GM19328 (cell line): Measurements from ENCODE around the gene BMERB1.

ENCODE experiments used
- ATAC-seq: cut with Tn5 transposase; IDR thresholded peaks from one replicate; pipeline ENCODE4 v1.9.1; 2021; ENCODE audit warnings: mild to moderate bottlenecking, moderate library complexity; ENCODE audit not compliant: unreplicated experiment

The BMERB1 gene

DNA sequence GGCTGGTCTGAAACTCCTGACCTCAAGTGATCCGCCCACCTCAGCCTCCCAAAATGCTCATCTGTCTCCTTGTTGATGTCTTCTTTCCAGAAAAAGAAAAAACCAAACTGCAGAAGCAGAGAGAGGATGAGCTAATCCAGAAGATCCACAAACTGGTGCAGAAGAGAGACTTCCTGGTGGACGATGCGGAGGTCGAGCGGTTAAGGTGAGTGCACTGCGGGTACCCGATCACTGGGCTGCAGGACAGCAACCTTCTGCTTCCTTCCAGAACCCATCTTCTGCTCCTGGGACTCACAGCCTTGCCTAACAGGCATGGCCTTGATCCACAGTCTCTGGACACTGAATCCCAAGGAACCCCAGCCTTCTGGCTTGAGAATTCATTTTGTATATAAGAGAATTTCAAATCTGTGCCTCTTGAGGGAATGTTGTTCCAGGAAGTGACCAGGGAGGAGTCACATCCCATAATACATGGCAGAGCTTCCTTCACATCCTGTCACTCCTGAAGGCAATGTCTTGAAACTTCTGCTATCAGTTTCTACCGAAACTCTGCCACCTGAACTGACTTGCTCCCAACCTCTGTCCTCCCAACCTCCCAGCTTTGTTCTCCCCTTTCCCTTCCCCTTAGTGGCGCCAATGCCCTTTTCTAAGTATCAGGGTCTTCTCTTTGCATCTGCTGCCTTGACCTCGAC, 146.9 kb downstream of the BMERB1 start:
- ATAC-seq, result no peak

DNA sequence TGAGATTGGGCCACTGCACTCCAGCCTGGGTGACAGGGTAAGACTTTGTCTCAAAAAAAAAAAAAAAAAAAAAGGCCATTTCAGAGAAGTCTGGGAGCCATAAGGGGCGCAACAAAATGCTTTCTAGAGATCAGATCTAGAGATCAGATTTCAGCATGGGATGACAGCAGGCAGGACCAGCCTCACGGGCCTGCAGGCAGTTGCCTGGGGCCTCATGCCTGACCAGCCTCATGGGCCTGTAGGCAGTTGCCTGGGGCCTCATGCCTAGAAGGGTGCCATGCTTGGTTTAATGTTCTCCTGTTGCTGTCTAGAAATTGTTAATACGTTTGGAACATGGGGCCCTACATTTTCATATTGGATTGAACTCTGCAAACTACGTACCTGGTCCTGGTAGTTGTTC, 149.1 kb downstream of the BMERB1 start:
- ATAC-seq, result no peak

DNA sequence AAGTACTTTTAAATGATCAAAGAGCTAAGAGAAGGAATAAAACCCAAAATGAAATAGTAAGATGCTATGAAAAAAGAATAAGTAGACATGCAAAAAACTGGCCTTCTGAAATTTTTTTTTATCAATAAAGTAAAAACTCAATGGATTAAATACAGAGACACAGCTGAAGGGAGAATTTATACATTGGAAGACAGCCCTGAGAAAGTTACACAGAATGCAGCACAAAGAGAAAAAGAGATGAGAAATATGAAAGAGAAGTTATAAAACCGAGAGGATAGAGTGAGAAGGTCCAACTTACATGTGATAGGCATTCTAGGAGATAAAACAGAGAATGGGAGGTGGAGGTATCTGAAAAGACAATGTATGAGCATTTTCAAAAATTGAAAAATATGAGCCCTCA, 151.6 kb downstream of the BMERB1 start:
- ATAC-seq, result no peak

DNA sequence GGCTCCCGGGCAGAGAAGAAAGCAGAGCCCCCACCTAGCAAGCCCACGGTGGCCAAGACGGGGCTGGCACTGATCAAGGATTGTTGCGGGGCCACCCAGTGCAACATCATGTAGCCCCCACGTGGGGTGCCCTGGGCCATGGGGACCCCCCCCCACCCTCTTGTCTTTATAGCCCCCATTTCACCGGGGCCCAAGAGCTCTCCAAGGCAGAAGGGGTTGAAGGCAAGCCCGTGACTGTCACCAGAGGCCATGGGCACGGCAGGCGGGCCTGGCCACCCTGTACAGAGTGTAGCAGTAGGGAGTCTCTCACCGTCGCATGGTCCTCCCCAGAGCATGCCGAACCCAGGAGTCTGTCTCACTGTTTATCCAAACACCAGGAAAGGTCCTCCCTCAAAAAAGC, 152.3 kb downstream of the BMERB1 start:
- ATAC-seq, result no peak

DNA sequence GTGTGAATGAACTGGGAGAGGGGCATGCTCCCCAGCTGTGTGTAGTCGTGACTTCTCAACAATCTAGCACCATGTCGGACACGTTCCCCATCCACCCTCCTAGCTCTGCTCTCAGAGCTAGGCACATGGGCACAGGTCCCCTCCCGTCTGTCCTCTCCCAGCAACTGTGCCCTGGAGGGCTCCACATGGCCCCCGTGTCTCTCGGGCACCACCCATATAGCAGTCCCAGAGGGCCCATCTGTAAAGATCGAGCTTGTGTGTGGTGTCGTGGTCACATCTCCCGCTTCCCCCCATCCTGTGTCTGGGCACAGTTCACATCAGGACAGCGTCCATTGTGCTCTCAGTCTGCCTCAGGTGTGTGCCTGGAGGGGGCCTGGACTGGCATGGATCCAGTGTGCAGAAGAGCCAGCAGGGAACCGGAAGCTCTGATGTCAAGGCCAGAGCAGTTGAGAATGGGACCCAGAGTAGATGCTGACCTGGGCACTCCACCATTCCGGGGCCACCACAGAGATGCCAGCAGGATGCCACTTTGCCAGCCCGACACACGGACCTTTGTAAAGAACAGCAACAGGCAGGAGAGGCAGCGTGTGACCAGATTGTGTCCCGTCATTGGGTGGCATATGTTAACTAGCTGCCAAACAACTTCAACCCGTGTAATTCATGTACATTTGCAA, 152.9 kb downstream of the BMERB1 start:
- no peak for ATAC-seq

DNA sequence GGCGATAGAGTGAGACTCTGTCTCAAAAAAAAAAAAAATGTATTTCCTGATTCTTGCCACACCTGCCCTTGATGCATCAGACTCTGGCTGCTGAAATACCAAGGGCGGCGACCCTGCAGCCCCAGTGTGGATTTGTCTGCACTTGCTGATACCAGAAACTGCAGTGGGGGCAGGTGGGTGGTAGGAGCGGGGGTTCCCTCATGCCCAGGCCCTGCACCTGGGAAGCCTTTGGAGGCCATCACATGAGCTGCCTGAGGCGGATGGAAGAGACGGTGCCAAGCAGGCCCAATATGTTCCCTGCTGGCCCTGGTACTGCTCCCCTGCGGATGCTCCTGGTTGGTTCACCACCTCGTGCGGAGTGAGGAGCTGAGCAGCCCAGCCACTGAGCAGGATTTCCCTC, 157.9 kb downstream of the BMERB1 start:
- ATAC-seq, result no peak

DNA sequence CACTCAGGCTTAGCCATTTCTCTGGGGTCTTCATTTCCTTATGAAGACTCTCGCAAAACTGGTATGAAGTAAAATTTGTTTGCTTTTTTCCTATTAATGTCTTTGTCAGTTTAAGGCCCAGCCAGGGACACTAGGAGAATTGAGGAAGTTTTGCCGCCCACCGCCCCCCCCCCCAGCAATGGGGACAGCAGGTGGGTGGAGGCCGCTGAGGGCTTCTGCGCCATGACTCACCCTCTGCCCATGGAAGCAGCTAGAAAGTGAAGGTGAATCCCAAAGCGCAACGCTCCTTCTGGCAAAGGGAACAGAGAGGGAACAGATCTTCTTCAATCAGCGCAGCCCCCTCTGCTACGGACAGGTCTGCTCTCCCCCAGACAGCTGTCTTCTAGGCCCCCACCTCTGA, 158.8 kb downstream of the BMERB1 start:
- no peak for ATAC-seq

DNA sequence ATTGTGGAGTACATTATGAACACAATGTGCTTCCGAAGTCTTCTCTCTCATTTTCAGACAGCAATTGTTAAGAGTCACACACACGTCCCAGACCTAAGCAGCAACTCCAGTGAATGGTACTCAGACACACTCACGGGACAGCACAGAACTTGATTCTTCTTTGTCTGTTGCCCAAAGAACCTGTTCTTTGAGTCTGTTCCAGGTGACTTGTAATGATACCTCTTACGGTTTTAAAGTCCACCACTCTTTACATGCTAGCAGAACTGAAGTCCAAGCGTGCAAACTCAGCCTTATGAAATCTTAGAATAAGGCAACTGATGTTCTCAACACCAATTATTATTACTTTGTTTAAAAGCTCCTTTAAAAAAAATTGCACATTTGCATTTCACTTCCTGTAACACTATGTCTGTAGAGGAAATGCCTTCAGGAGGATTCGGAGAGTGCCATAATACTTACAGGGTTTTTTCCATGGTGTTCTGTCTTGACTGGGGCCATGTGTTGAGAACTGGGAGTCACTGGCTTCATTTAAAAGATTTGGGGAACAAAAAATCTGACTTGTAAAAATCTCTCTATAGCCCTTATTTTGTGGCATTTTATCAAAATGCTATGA, 160.4 kb downstream of the BMERB1 start:
- ATAC-seq, result no peak

DNA sequence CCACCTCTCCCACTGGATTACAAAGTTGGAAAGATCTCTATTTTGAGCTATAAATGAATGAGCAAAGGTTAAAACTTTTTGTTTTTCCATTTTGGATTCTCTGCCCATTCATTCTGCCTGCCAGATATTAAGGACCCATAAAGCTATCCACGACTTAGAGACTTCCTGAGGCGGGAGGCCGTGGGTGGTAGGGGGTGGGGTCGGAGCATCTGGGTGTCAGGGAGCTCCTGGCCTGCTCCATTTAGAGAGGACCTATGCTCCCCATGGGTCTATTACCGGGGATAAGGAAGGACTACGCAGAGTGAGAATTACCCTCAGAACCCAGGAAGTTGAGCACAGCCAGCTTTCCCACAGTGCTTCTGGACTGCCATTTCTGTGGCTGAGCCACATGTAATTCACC, 162.7 kb downstream of the BMERB1 start:
- ATAC-seq, result no peak

DNA sequence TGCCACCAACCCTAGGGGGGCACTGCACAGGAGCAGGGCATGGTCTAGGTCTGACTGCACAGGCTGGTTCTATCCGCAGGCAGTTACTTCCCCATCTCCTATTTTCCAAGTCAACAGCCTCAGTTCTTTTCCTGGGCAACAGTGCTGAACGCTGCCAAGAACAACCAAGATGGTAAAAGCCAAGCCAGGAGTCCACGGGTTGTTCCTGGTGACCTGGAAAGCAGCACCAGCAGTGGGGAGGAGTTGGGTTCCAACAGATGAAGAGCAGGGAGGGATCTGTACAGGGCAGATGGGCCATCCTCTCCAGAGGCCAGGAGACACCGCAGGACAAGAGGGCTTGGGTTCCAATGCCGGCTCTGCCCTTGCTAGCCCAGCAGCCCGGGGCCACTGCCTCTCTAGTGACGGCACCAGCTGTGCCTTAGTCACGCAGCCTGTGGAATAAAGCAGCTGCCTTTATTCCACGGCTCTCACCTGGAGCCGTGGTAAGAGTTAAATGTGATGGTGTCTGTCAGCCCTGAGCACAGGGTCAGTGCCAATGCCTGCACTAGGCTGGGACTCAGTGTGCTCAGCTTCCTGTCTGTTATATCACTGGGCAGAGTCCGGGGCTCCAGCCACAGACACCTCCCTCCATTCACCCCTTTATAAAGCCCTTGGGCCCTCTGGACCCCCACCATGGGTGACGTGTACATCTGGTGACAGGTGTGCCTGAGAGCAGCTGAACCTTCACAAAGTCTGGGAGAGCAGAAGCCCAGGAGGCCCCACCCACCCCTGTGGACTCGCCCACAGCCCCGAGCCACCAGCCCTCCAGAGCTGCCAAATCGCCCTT, 163.6 kb downstream of the BMERB1 start:
- ATAC-seq, result no peak

DNA sequence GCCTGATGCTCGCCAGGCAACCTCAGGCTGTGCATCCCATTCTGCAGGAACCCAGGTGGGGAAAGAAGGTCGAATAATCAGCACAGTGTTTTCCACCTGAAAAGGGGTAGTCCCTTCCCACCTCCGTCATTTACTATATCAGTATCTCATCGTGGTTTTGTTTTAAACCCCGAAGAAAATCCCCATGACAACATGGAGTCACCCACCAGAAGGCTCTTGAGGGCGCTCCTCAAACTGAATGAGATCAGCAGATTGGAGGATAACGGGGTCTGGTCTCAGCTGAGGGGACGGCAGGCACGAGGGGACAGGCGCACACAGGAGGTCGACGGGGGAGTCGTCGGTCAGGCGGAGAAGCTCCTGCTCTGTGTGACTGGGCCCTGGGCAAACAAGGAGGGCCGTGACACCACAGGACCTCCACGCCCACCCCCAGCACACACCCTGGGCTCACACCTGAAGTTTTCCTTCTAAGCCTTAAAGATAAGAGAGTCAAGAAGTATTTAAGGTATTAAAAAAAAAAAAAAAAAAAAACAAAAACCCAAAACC, 164.3 kb downstream of the BMERB1 start:
- ATAC-seq, result no peak

DNA sequence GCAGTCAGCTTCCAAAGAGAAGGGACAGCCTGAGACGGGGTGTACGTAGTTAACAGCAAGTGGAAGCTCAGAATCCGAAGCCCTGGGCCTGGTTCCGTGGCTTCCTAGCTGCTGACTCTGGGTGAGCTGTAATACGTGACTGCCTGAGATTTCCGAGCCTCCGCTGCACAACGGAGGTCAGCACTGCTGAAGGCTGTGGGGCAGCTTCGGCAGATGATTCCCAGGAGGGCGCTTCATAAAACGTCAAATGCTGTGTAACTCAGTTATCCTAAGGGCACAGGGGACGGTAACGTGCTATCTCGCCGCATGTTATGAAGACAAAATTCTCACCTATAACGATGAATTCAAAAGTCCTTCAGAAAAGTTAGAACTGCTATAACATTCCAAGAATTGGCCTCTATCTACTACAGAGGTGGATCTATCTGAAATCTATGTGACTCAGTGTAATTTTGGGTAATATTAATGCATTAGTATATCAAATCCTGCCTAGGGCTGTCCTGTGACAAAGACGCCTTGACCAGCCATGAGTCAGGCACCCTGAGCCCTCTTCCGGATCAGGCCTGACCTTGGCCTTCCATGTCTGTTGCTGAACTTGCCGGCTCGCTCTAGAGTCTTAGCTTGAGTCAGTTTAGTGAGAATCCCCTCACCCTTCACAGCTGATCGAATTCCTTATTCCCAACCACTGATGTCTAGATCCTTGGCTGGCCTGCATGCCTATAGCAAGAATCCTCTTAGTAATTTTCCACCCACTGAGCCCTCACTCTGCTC, 165.1 kb downstream of the BMERB1 start:
- ATAC-seq, result no peak

DNA sequence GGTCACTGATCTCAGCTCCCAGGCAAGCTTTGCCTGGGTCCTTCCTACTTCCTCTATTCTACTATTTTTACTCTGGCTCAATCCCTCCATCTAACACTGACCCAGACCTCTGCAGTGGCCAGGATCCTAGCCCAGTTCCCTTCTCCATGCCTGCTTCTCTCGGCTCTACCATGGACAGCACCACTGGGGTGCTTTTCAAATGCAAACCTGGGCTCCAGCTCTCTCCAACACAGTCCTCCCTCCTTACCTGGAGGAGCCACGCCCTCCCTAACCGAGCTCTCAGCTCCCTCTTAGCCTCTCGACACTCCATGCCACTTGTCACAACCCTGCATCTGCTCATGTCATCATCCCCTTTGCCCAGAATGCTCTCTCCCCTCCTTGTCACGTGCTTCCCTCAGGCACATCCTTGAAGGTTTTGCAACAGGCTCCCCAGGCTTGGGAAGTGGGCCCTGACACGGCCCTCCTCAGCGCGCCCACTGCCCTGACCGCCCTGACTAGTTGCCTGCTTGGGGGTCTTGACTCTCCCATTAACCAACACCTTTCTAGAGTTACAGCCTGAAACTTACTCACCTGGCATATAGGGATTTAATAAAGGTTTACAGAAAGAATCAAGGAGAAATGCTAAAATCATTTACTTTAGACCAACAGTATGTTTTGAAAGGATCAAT, 167.0 kb downstream of the BMERB1 start:
- no peak for ATAC-seq

DNA sequence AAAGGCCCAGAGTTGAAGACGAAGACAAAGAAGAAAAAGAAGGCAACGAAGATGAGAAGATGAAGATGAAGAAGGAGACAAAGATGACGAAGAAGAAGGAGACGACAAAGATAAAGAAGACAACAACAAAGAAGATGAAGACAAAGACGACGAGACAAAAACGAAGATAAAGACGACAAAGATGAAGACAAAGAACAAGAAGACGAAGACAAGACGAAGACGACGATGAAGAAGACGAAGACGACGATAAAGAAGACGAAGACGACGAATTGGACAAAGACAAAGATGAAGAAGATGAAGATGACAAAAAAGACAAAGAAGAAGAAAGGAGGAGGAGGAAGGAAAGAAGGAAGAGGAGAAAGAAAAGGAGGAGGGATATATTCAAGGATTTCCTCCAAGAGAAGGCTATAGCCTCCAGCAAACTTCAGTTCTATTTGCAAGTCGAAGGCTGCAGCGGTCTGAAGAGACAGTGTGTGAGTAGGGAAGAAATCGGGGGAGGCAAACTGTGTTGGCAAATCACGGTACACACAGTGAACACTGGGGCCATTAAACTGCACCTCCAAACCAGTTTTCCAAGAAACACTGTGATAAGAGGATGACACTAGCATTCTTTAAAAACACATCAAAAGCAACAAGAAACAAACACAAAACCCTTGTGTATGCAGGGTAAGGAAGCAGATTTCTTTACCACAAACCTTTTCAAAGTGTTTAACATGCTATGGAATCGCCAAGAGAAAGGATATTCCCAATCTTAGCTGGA, 168.1 kb downstream of the BMERB1 start:
- no peak for ATAC-seq

DNA sequence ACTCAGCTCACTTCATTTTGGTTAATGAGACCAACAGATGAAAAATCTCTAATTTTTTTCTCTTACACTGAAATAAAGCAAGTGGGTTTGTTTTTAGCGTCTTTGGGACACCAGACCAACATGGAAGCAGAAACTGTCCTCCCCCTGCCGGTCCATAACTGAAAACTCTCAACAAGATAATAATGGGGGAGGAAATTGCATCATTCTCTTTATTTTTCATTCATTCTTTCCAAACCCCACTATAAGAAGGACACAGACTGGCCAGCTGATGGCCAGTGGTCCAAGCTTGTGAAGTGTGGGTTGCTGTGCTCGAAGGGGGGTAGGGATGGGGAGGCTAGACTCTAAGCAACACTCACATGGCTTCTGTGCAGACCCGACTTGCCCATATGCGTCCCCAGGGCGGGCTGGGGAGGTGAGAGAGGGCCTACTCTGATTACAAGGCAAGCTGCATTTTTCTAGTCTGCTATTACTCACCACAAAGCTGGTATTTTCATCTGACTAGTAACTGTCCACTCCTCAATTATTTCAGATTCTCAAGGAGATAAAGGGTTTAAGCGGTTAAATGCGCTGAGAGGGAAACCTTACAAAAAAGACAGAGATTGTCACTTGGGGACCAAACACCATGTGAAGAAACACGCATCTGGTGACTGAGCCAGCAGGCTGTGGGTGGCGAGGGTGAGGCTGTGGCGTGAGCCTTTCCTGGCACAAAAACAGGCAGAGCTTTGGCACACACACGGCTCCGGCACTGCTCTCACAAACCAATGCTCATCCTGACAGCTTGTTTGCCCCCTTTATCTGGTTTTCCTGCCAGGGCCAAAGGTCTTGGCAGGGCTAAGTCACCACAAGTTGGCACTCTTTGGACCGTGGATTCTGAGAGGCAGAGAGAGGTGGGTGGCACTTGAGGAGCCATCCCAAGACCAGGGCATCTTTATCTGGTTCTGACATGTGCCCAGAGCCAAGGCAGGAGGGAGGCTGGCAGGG, 170.4 kb downstream of the BMERB1 start:
- ATAC-seq, result no peak

DNA sequence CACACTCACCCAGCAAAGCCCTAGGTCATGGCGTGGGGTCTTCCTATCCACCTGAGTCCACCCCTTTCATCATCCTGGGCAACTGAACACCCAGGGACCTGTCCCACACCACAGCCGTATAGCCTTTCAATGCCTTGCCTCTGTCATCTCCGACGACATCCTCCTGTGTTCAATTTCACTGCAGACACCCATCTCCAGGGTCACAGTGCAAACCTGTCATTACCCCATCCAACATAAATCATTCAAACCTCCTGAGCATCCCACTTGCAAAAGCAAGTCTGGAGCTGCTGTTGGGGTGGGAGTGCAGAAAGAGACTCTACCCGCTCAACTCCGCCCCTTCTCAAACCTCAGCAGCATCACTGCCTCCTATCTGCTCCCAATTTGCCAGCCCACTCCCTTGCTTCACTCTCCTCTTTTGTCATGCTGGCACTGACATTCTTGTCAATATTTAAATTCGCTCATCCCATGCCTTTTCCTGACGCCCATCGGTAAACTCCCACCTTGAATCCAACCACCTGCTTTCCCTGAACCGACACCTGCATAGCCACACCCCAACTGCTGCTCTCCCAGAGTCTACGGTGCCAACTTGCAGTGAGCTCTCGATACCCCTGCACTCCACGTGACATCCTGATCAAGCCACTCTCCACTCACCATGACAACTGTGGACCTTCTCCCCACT, 171.6 kb downstream of the BMERB1 start:
- ATAC-seq, result no peak

DNA sequence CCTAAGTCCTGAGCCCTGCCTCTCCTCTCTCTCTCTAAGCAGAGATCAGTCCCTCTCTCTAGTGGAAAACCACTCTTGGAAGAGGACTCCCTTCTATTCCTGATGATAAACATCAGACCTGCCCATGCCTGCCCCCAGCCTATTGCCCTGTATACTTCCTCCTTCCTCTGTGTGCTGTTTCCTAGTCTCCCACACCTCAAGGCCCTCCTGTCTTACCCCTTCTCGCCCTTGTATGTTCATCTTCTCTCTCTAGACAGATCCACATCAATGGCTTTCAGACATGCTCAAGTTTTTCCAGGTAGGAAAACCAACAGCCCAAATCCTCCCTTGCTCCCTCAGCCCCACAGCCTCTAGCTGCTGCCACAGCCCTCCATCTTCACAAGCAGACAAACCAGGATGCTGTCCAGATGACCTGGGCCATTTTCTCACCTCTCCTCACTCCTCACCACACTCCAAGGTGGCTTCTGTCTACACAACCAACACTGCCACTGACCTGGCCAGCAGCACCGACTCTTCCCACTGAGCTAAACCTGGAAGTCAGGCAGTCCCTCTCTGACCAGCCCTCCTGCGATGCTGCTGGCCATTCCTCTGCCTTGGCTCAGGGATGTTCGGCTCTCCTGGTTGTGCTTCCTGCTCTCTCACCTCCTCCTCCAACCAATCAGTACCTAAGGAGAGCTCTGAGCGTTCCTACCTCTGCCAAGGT, 172.3 kb downstream of the BMERB1 start:
- ATAC-seq, result no peak
